Activated naive CD4-positive, alpha-beta T cell treated with anti-CD3 and anti-CD28 coated beads for 36 hours (primary cell): ENCODE measurements around the gene DLG2. TPM values are rescaled to one million over a fixed set of nuclear protein-coding genes. Genes with fewer than 3 reads are reported as not detected.
A peak's percentile ranks its signal among the peaks of the same experiment; 100 is the strongest.

Experiments
- CTCF ChIA-PET: fragments of 350-600 bp; sonication (Branson Sonifier 250); formaldehyde crosslinking; loops from one replicate; lab custom pipeline; 2021; ENCODE audit warnings: antibody characterized with exemption; lab: Charles Lee
- DNase-seq: peaks from one replicate; pipeline ENCODE4 v3.0.0-alpha.2; 2020
- H3K27ac Mint-ChIP-seq: one replicate; pipeline ENCODE4 v1.8.0; 2021; ENCODE audit warnings: mild to moderate bottlenecking, mixed read lengths
- H3K27me3 Mint-ChIP-seq: one replicate; pipeline ENCODE4 v1.8.0; 2021; ENCODE audit warnings: low read depth, mixed read lengths
- H3K36me3 Mint-ChIP-seq: one replicate; pipeline ENCODE4 v1.8.0; 2021; ENCODE audit warnings: low read depth, mixed read lengths
- H3K4me1 Mint-ChIP-seq: one replicate; pipeline ENCODE4 v1.8.0; 2021; ENCODE audit warnings: low read depth, mixed read lengths
- H3K4me3 Mint-ChIP-seq: one replicate; pipeline ENCODE4 v1.8.0; 2021; ENCODE audit warnings: mild to moderate bottlenecking, moderate library complexity, mixed read lengths
- H3K9me3 Mint-ChIP-seq: one replicate; pipeline ENCODE4 v1.8.0; 2021; ENCODE audit warnings: mixed read lengths
- intact Hi-C: fragments of 100-400 bp; cut with micrococcal nuclease; formaldehyde crosslinking; loops from one replicate; pipeline ENCODE4 v1.15.1; 2023
- total RNA-seq, 2 experiments: library from RNA; stranded (reverse); gene quantifications; one replicate each; pipeline ENCODE4 v1.2.3, GENCODE V29; 2021

The DLG2 gene
- total RNA-seq, 2 experiments from 2014 or later, result 3.3 to 4.6 TPM

- no peaks in the 10 kb centered on the region for H3K27me3 Mint-ChIP-seq
- H3K27ac Mint-ChIP-seq, result no peak overlapping the region
- DNase-seq, result no peak
- H3K9me3 Mint-ChIP-seq, result peaks cover 9% of the 10 kb centered on the region
- CTCF ChIA-PET, result no interaction called here
- no peak overlapping the region for H3K4me3 Mint-ChIP-seq
- no peaks in the 10 kb centered on the region for H3K36me3 Mint-ChIP-seq
- no peaks in the 10 kb centered on the region for H3K4me1 Mint-ChIP-seq
- intact Hi-C loops, result no loop called here
These were observed 1046.7 kb downstream of the DLG2 start for GRCh38 chr11:84580428-84580827.

- peaks cover 8% of the 10 kb centered on the region for H3K9me3 Mint-ChIP-seq
- intact Hi-C loops, result no loop called here
- H3K4me1 Mint-ChIP-seq, result no peaks in the 10 kb centered on the region
- CTCF ChIA-PET, result no interaction called here
- no peaks in the 10 kb centered on the region for H3K27me3 Mint-ChIP-seq
- no peak overlapping the region for H3K4me3 Mint-ChIP-seq
- no peaks in the 10 kb centered on the region for H3K36me3 Mint-ChIP-seq
- no peak for DNase-seq
- H3K27ac Mint-ChIP-seq, result no peak overlapping the region
These were observed 1053.3 kb downstream of the DLG2 start for GRCh38 chr11:84573868-84574267.

- H3K4me3 Mint-ChIP-seq, result no peak overlapping the region
- H3K36me3 Mint-ChIP-seq, result no peaks in the 10 kb centered on the region
- no peaks in the 10 kb centered on the region for H3K4me1 Mint-ChIP-seq
- intact Hi-C loops, result no loop called here
- peaks cover 10% of the 10 kb centered on the region for H3K9me3 Mint-ChIP-seq
- H3K27ac Mint-ChIP-seq, result no peak overlapping the region
- no peaks in the 10 kb centered on the region for H3K27me3 Mint-ChIP-seq
- CTCF ChIA-PET, result interaction anchor here (1.1 to 1.2 kb wide), 4 partner anchors 9 to 730 kb away, joined by 3 to 8 read pairs (median 6); no protein-coding TSS in a partner anchor
- DNase-seq, result no peak
These were observed 1060.5 kb downstream of the DLG2 start for GRCh38 chr11:84566671-84567070.

- intact Hi-C loops, result loop anchor here (1.0 kb wide), 2 partner anchors 181 to 737 kb away; no protein-coding TSS in a partner anchor
- Mint-ChIP-seq H3K27ac (no peak overlapping the region), H3K36me3 (no peaks in the 10 kb centered on the region), H3K9me3 (peaks cover 6% of the 10 kb centered on the region), H3K4me3 (no peak overlapping the region), H3K27me3 (no peaks in the 10 kb centered on the region), H3K4me1 (no peaks in the 10 kb centered on the region)
- no peak for DNase-seq
- CTCF ChIA-PET, result interaction anchor here (0.5 to 1.8 kb wide), 7 partner anchors 42 to 737 kb away, joined by 3 to 5 read pairs (median 4); no protein-coding TSS in a partner anchor
These were observed 1062.3 kb downstream of the DLG2 start for GRCh38 chr11:84564867-84565184.

GRCh38 chr11:84564180-84564866, 1062.8 kb downstream of the DLG2 start:
- no peaks in the 10 kb centered on the region for H3K36me3 Mint-ChIP-seq
- intact Hi-C loops, result loop anchor here (1.0 kb wide), 2 partner anchors 180 to 736 kb away; no protein-coding TSS in a partner anchor

GRCh38 chr11:84563356-84563755, 1063.8 kb downstream of the DLG2 start:
- Mint-ChIP-seq H3K4me1 (no peaks in the 10 kb centered on the region), H3K27ac (no peak overlapping the region), H3K27me3 (no peaks in the 10 kb centered on the region), H3K4me3 (no peak overlapping the region), H3K9me3 (no peaks in the 10 kb centered on the region), H3K36me3 (no peaks in the 10 kb centered on the region)
- no peak for DNase-seq
- intact Hi-C loops, result no loop called here
- CTCF ChIA-PET, result interaction anchor here (1.4 to 1.6 kb wide), 2 partner anchors 178 to 727 kb away, joined by 3 to 4 read pairs; no protein-coding TSS in a partner anchor

More at GRCh38 chr11:84564180-84564866, 1062.8 kb downstream of the DLG2 start:
- Mint-ChIP-seq H3K4me3 (no peak overlapping the region), H3K27ac (no peak overlapping the region), H3K4me1 (no peaks in the 10 kb centered on the region), H3K27me3 (no peaks in the 10 kb centered on the region), H3K9me3 (peaks cover 6% of the 10 kb centered on the region)
- DNase-seq, result peak; percentile 54
- CTCF ChIA-PET, result interaction anchor here (0.5 to 1.8 kb wide), 8 partner anchors 42 to 736 kb away, joined by 3 to 5 read pairs (median 4); no protein-coding TSS in a partner anchor

GRCh38 chr11:84560206-84560605, 1066.9 kb downstream of the DLG2 start:
- Mint-ChIP-seq H3K4me1 (no peaks in the 10 kb centered on the region), H3K36me3 (no peaks in the 10 kb centered on the region), H3K9me3 (no peaks in the 10 kb centered on the region), H3K27ac (no peak overlapping the region), H3K27me3 (no peaks in the 10 kb centered on the region), H3K4me3 (no peak overlapping the region)
- DNase-seq, result no peak
- intact Hi-C loops, result no loop called here
- CTCF ChIA-PET, result interaction anchor here (0.7 to 1.7 kb wide), 2 partner anchors 149 to 723 kb away, joined by 3 to 4 read pairs; no protein-coding TSS in a partner anchor

GRCh38 chr11:84558085-84558905, 1068.8 kb downstream of the DLG2 start:
- H3K27me3 Mint-ChIP-seq, result no peaks in the 10 kb centered on the region
- intact Hi-C loops, result loop anchor here (1.0 kb wide), 2 partner anchors 156 to 1033 kb away; no protein-coding TSS in a partner anchor

GRCh38 chr11:84552791-84553190, 1074.4 kb downstream of the DLG2 start:
- H3K27ac Mint-ChIP-seq, result no peak overlapping the region
- intact Hi-C loops, result no loop called here
- no peak for DNase-seq
- CTCF ChIA-PET, result no interaction called here
- no peaks in the 10 kb centered on the region for H3K27me3 Mint-ChIP-seq
- no peaks in the 10 kb centered on the region for H3K4me1 Mint-ChIP-seq
- H3K36me3 Mint-ChIP-seq, result no peaks in the 10 kb centered on the region
- no peak overlapping the region for H3K4me3 Mint-ChIP-seq
- H3K9me3 Mint-ChIP-seq, result no peaks in the 10 kb centered on the region

More at GRCh38 chr11:84558085-84558905, 1068.8 kb downstream of the DLG2 start:
- H3K9me3 Mint-ChIP-seq, result no peaks in the 10 kb centered on the region
- no peak overlapping the region for H3K4me3 Mint-ChIP-seq
- H3K36me3 Mint-ChIP-seq, result no peaks in the 10 kb centered on the region
- no peak overlapping the region for H3K27ac Mint-ChIP-seq
- DNase-seq, result peak; percentile 35
- CTCF ChIA-PET, result interaction anchor here (0.7 to 1.4 kb wide), 2 partner anchors 8 to 164 kb away, joined by 3 read pairs; no protein-coding TSS in a partner anchor
- H3K4me1 Mint-ChIP-seq, result no peaks in the 10 kb centered on the region

- Mint-ChIP-seq H3K4me3 (no peak overlapping the region), H3K9me3 (peaks cover 13% of the 10 kb centered on the region), H3K27me3 (no peaks in the 10 kb centered on the region), H3K4me1 (no peaks in the 10 kb centered on the region), H3K36me3 (no peaks in the 10 kb centered on the region), H3K27ac (no peak overlapping the region)
- intact Hi-C loops, result no loop called here
- CTCF ChIA-PET, result no interaction called here
- DNase-seq, result no peak
These were observed 1077.9 kb downstream of the DLG2 start for GRCh38 chr11:84549217-84549616.

- CTCF ChIA-PET, result no interaction called here
- peaks cover 16% of the 10 kb centered on the region for H3K9me3 Mint-ChIP-seq
- intact Hi-C loops, result no loop called here
- no peak overlapping the region for H3K27ac Mint-ChIP-seq
- H3K27me3 Mint-ChIP-seq, result no peaks in the 10 kb centered on the region
- no peak overlapping the region for H3K4me3 Mint-ChIP-seq
- H3K36me3 Mint-ChIP-seq, result no peaks in the 10 kb centered on the region
- no peak for DNase-seq
- no peaks in the 10 kb centered on the region for H3K4me1 Mint-ChIP-seq
These were observed 1082.6 kb downstream of the DLG2 start for GRCh38 chr11:84544566-84544965.

- H3K27ac Mint-ChIP-seq, result no peak overlapping the region
- H3K9me3 Mint-ChIP-seq, result peaks cover 16% of the 10 kb centered on the region
- H3K4me3 Mint-ChIP-seq, result no peak overlapping the region
- CTCF ChIA-PET, result no interaction called here
- H3K4me1 Mint-ChIP-seq, result no peaks in the 10 kb centered on the region
- intact Hi-C loops, result no loop called here
- no peaks in the 10 kb centered on the region for H3K27me3 Mint-ChIP-seq
- no peak for DNase-seq
- no peaks in the 10 kb centered on the region for H3K36me3 Mint-ChIP-seq
These were observed 1083.6 kb downstream of the DLG2 start for GRCh38 chr11:84543367-84544159.
